Muscle layer of duodenum (tissue), 2 donors: ENCODE measurements around the gene ITCH.
"Not testable (repeated sequence)": the region's sequence is repeated elsewhere in the genome, so short reads cannot be mapped to it uniquely, and the experiment has no call there.

ENCODE experiments used
- H3K27ac ChIP-seq: one replicate; pipeline ENCODE4 v1.7.0; 2013; ENCODE audit warnings: mild to moderate bottlenecking, low read length
- H3K27me3 ChIP-seq: one replicate; pipeline ENCODE4 v1.7.0; 2013; ENCODE audit warnings: low read depth, mild to moderate bottlenecking, control low read depth, low read length
- H3K36me3 ChIP-seq, 2 donors: one replicate each; pipeline ENCODE4 v1.7.0; 2013; ENCODE audit warnings: low read length in 2 of 2, control low read depth in 1 of 2, mild to moderate bottlenecking in 1 of 2; ENCODE audit not compliant: insufficient read depth in 2 of 2, control insufficient read depth in 1 of 2
- H3K4me1 ChIP-seq, 2 donors: one replicate each; pipeline ENCODE4 v1.7.0; 2013; ENCODE audit warnings: low read length in 2 of 2, mild to moderate bottlenecking in 2 of 2, control low read depth in 1 of 2, moderate library complexity in 1 of 2; ENCODE audit not compliant: insufficient read depth in 2 of 2, control insufficient read depth in 1 of 2
- H3K4me3 ChIP-seq, 2 donors: one replicate each; pipeline ENCODE4 v1.7.0; 2013; ENCODE audit warnings: low read length in 2 of 2, low read depth in 1 of 2, mild to moderate bottlenecking in 1 of 2
- H3K9me3 ChIP-seq, 2 donors: one replicate each; pipeline ENCODE4 v1.7.0; 2013; ENCODE audit warnings: low read length in 2 of 2, control low read depth in 1 of 2, mild to moderate bottlenecking in 1 of 2; ENCODE audit not compliant: control insufficient read depth in 1 of 2
- donor health status: healthy.

The ITCH gene

DNA sequence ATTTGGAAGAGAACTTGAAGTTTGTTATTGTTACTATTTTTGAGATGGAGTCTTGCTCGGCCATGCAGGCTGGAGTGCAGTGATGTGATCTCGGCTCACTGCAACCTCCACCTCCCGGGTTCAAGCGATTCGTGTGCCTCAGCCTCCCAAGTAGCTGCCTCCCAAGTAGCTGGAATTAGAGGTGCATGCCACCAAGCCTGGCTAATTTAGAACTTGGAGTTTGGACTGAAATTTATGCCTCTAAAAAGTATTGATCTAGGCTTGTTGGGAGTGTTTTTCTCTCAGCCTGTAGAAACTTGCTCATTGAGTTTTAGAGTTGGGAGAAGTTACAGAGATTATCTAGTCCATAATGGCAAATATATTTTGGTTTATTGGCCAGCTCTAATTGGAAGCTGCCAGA is 4.1 kb downstream of the ITCH start:
- Histone ChIP-seq H3K9me3 (no peaks in the 10 kb centered on the region), H3K27me3 (no peaks in the 10 kb centered on the region), H3K4me3 (no peak overlapping the region), H3K27ac (peak overlapping the region; percentile 8), H3K4me1 (peaks cover 13 to 43% of the 10 kb centered on the region in 2 donors), H3K36me3 (peaks cover 9 to 19% of the 10 kb centered on the region in 2 donors)

DNA sequence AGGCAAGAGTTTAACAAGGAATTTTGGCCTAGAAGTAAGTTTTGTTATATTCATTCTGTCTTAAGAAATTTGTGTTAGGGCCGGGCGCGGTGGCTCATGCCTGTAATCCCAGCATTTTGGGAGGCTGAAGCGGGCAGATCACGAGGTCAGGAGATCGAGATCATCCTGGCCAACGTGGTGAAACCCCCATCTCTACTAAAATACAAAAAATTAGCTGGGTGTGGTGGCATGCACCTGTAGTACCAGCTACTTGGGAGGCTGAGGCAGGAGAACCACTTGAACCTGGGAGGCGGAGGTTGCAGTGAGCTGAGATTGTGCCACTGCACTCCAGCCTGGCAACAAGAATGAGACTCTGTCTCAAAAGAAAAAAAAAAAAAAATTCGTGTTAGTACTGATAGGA is 4.8 kb downstream of the ITCH start:
- Histone ChIP-seq H3K4me1 (peaks cover 13 to 40% of the 10 kb centered on the region in 2 donors), H3K36me3 (peaks cover 13 to 19% of the 10 kb centered on the region in 2 donors)
- not testable (repeated sequence) for H3K27ac ChIP-seq, H3K9me3 ChIP-seq, H3K4me3 ChIP-seq, H3K27me3 ChIP-seq

DNA sequence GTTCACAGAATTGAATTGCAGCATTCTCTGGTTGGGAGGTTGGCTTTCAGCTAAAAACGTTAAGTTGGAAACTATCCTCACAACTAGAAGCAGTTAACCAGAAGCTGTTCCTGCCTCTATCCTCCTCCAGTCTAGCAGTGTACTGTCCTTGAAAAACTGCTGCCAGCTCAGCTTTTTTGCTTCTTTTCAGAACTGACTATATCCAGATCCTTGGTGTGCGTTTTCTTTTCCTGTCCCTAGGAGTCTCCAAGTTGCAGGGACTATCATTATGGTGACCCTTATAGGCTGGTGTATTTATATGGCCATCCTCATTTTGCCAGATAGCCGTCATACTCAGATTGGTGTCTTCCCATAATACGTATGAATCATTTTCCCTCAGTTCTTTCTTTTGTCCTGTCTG is 5.5 kb downstream of the ITCH start:
- no peak overlapping the region for H3K27ac ChIP-seq

DNA sequence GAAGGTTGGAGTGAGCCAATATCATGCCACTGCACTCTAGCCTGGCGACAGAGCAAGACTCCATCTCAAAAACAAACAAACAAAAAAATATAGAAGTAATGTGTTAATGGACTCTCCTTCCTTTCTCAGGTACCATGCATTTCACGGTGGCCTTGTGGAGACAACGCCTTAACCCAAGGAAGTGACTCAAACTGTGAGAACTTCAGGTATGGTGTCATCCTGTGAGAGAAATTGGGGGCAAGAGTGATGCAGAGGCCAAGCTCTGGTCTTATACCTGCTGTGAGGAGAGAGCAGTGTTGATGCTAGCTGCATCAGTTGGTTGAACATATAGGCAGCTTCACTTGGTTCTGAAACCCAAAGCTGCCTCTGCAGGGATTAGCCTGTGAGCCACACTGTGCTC is 6.2 kb downstream of the ITCH start:
- Histone ChIP-seq H3K9me3 (no peaks in the 10 kb centered on the region), H3K27me3 (no peaks in the 10 kb centered on the region), H3K4me3 (no peak overlapping the region), H3K27ac (no peak overlapping the region), H3K4me1 (peaks cover 13 to 40% of the 10 kb centered on the region in 2 donors), H3K36me3 (peaks cover 13 to 19% of the 10 kb centered on the region in 2 donors)

More for the DNA sequence above, 5.5 kb downstream of the ITCH start:
- Histone ChIP-seq H3K4me1 (peaks cover 13 to 40% of the 10 kb centered on the region in 2 donors), H3K9me3 (no peaks in the 10 kb centered on the region), H3K27me3 (no peaks in the 10 kb centered on the region), H3K36me3 (peaks cover 13 to 19% of the 10 kb centered on the region in 2 donors), H3K4me3 (no peak overlapping the region)

DNA sequence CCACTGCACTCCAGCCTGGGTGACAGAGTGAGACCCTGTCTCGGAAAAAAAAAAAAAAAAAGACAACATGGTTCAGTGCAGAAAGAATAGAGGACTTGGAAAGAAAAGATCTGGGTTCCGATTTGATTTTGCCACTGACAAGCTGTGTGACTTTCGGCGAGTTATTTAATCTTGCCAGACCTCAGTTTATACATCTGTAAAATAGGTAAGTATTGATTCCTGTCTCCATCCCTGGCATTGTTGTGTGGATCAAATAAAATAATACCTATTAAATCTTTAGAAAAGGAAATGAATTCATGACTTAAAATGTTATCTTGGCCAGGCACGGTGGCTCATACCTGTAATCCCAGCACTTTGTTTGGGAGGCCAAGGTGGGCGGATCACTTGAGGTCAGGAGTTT is 7.0 kb downstream of the ITCH start:
- H3K9me3 ChIP-seq = no peaks in the 10 kb centered on the region
- H3K36me3 ChIP-seq = peaks cover 13 to 19% of the 10 kb centered on the region in 2 donors

DNA sequence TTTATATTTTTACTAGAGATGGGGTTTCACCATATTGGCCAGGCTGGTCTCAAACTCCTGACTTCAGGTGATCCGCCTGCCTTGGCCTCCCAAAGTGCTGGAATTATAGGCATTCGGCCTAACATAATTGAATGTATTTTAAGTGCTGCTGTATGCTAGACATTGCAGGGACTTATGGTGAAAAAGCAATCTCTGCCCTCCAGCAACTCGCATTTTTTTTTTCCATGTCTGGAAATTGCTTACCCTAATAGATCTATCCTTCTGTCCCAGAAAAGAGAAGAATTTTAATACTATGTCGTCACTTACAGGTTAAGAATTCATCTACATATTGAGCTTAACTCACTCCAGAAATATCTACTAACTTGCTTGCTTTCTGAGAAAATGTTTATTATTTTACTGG is 10.4 kb downstream of the ITCH start:
- Histone ChIP-seq H3K36me3 (peaks cover 13 to 19% of the 10 kb centered on the region in 2 donors), H3K9me3 (no peaks in the 10 kb centered on the region), H3K27me3 (no peaks in the 10 kb centered on the region), H3K4me1 (peaks cover 0 to 4% of the 10 kb centered on the region in 2 donors), H3K4me3 (no peak overlapping the region), H3K27ac (no peak overlapping the region)

More for the DNA sequence above, 7.0 kb downstream of the ITCH start:
- Histone ChIP-seq H3K27ac (no peak overlapping the region), H3K27me3 (no peaks in the 10 kb centered on the region), H3K4me1 (peaks cover 13 to 33% of the 10 kb centered on the region in 2 donors), H3K4me3 (no peak overlapping the region)

DNA sequence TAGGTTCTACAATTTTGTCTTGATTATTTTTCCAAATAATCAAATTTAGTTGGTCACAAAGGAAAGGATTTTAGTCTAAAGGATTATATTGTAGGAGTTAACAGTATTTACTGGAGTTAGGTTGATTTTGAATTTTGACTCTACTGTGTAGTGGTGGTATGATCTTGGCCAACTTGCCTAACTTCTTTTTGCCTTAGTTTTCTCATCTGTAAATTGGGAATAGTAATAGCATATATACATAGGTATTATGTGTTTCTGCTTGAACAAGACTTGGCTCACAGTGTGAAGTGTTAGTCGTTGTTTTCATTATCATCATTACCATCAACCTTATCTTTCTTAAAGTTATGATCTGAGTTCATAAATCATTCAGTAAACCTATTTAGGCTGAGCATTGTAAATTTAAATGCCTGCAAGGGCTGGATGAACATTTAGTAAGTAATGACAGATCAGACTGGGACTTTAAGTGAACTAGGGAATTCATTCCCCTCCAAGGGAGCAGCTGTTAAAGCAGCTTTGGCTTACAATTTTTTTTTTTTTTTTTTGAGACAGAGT is 11.2 kb downstream of the ITCH start:
- H3K4me3 ChIP-seq = no peak overlapping the region
- peaks cover 11 to 14% of the 10 kb centered on the region in 2 donors for H3K36me3 ChIP-seq
- H3K9me3 ChIP-seq = no peaks in the 10 kb centered on the region
- H3K27ac ChIP-seq = no peak overlapping the region
- peaks cover 0 to 5% of the 10 kb centered on the region in 2 donors for H3K4me1 ChIP-seq
- no peaks in the 10 kb centered on the region for H3K27me3 ChIP-seq

DNA sequence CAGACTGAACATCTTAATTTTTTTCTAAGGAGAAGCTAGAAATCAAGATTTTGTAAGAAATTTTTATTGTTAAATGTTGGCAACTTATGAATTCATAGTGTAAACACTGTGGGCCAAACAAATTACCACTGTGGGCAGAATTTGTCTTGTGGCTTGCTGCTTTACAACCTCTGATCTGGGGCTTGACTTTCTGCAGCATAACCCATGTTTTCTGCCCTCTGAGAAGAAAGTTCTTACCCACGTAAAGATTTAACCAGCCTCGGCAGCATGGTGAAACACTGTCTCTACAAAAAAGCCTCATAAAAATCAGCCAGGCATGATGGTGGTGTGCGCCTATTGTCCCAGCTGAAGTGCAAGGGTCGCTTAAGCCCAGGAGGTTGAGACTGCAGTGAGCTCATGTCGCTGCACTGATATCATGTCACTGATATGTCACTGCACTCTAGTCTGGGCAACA is 12.9 kb downstream of the ITCH start:
- Histone ChIP-seq H3K27ac (no peak overlapping the region), H3K4me3 (no peak overlapping the region), H3K36me3 (peaks cover 0 to 4% of the 10 kb centered on the region in 2 donors), H3K27me3 (no peaks in the 10 kb centered on the region), H3K4me1 (peaks cover 0 to 5% of the 10 kb centered on the region in 2 donors), H3K9me3 (no peaks in the 10 kb centered on the region)

DNA sequence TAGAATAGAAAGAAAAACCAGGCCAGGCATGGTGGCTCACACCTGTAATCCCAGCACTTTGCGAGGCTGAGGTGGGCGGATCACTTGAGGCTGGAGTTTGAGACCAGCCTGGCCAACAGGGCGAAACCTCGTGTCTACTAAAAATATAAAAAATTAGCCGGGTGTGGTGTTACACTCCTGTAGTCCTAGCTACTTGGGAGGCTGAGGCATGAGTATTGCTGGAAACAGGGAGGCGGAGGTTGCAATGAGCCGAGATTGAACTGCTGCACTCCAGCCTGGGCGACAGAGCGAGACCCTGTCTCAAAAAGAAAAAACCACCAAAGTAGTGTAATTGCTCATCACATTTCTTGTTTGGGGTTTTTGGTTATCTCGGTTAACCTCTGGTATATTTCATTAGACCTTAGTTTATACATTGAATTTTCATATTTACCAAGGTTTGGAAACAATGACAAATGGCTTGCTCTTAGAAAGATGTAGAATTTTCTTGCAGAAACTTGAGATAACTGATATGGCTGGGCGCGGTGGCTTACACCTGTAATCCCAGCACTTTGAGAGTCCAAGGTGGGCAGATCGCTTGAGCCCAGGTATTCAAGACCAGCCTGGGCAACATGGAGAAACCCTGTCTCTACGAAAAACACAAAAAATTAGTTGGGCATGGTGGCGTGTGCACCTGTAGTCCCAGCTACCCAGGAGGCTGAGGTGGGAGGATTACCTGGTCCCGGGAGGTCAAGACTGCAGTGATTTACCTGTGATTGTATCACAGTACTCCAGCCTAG is 14.2 kb downstream of the ITCH start:
- Histone ChIP-seq H3K27ac (no peak overlapping the region), H3K4me1 (peaks cover 0 to 5% of the 10 kb centered on the region in 2 donors), H3K4me3 (no peak overlapping the region), H3K9me3 (no peaks in the 10 kb centered on the region), H3K36me3 (peaks cover 0 to 4% of the 10 kb centered on the region in 2 donors), H3K27me3 (no peaks in the 10 kb centered on the region)

DNA sequence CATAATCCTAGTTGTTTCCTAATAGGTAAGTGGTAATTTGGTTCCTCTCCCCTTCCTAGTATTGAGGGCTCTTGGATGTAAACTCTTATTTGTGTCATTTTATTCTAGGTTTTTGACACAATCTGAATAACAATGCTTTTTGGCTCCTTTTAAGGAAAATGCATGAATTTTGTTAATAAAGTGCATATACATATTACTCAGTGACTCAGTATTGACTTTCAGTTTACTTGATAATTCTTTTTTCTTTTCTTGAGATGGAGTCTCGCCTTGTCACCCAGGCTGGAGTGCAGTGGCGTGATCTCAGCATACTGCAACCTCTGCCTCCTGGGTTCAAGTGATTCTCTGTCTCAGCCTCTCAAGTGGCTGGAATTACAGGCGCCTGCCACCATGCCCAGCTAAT is 19.1 kb downstream of the ITCH start:
- no peaks in the 10 kb centered on the region for H3K9me3 ChIP-seq
- peaks cover 0 to 18% of the 10 kb centered on the region in 2 donors for H3K4me1 ChIP-seq
- H3K36me3 ChIP-seq = no peaks in the 10 kb centered on the region
- no peak overlapping the region for H3K27ac ChIP-seq
- H3K27me3 ChIP-seq = no peaks in the 10 kb centered on the region
- no peak overlapping the region for H3K4me3 ChIP-seq

DNA sequence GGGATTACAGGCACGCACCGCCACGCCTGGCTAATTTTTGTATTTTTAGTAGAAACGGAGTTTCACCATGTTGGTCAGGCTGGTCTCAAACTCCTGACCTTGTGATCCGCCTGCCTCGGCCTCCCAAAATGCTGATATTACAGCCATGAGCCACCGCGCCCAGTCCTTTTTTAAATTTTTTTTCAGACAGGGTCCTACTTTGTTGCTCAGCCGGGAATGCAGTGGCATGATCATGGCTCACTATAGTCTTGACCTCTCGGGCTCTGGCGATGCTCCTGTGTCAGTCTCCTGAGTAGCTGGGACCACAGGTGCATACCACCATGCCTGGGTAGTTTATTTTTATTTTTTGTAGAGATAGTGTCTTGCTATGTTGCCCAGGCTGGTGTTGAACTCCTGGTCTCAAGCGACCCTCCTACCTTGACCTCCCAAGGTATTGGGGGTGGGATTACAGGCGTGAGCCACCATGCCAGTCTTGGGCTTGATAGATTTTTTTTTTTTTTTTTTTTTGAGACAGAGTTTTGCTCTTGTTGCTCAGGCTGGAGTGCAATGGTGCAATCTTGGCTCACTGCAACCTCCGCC is 19.9 kb downstream of the ITCH start:
- not testable (repeated sequence) for H3K27ac ChIP-seq, H3K4me3 ChIP-seq, H3K9me3 ChIP-seq, H3K27me3 ChIP-seq, H3K36me3 ChIP-seq
- peaks cover 0 to 18% of the 10 kb centered on the region in 2 donors for H3K4me1 ChIP-seq
